Small intestine (tissue), 7 donors: ENCODE measurements around the gene WDR59. TPM values are rescaled to one million over a fixed set of nuclear protein-coding genes. Genes with fewer than 3 reads are reported as not detected.
"Not testable (repeated sequence)": the region's sequence is repeated elsewhere in the genome, so short reads cannot be mapped to it uniquely, and the experiment has no call there.

Experiments
- DNase-seq, 2 donors: peaks; one replicate each; pipeline versions ENCODE4 v3.0.0 to v3.0.0-alpha.2; 2013
- FAIRE-seq: peaks from 2 replicates; lab custom pipeline; 2012; peaks lifted over from hg19 to GRCh38; lab: Jason Lieb, UNC
- H3K27ac ChIP-seq, 3 donors: one replicate each; pipeline ENCODE4 v1.5.1; 2013; ENCODE audit warnings: low read length in 2 of 3, mild to moderate bottlenecking in 2 of 3, control low read depth in 1 of 3, inconsistent platforms in 1 of 3, low read depth in 1 of 3, moderate library complexity in 1 of 3
- H3K27me3 ChIP-seq, 3 donors: one replicate each; pipeline ENCODE4 v1.6.1; 2013; ENCODE audit warnings: low read length in 3 of 3, inconsistent platforms in 1 of 3; ENCODE audit not compliant: control insufficient read depth in 3 of 3, insufficient read depth in 3 of 3
- H3K36me3 ChIP-seq, 3 donors: one replicate each; pipeline ENCODE4 v1.6.1; 2013; ENCODE audit warnings: low read length in 3 of 3, inconsistent platforms in 1 of 3, low read depth in 1 of 3, mild to moderate bottlenecking in 1 of 3, moderate library complexity in 1 of 3; ENCODE audit not compliant: control insufficient read depth in 3 of 3, insufficient read depth in 2 of 3
- H3K4me1 ChIP-seq, 3 donors: one replicate each; pipeline ENCODE4 v1.6.1; 2013; ENCODE audit warnings: low read length in 2 of 3, inconsistent platforms in 1 of 3, low read depth in 1 of 3, mild to moderate bottlenecking in 1 of 3, moderate library complexity in 1 of 3; ENCODE audit not compliant: control insufficient read depth in 3 of 3, insufficient read depth in 2 of 3
- H3K4me3 ChIP-seq, 3 donors: one replicate each; pipeline ENCODE4 v1.5.1; 2013; ENCODE audit warnings: low read length in 3 of 3, control low read depth in 1 of 3, inconsistent platforms in 1 of 3, low read depth in 1 of 3, mild to moderate bottlenecking in 1 of 3, moderate library complexity in 1 of 3
- H3K9me3 ChIP-seq, 2 donors: one replicate each; pipeline ENCODE4 v1.6.1; 2013; ENCODE audit warnings: low read depth in 1 of 2, low read length in 1 of 2; ENCODE audit not compliant: control insufficient read depth in 2 of 2, insufficient read depth in 1 of 2
- WGBS, 3 donors: extraction: QIAGEN DNeasy Blood & Tissue Kit; methylation state at CpG; one replicate each; pipeline ENCODE4 v1.1.7; 2013; 5-methylcytosine and 5-hydroxymethylcytosine counted together
- polyA plus RNA-seq, 4 donors: library from polyadenylated mRNA; stranded (reverse) in 3 of 4; unstranded in 1 of 4; fragments of 200-250 nt in 3 of 4; fragments of 120-200 nt in 1 of 4; gene quantifications; one replicate each; pipeline versions ENCODE4 v1.2.1 to v1.2.3, GENCODE V29; 2013
- donor health status: healthy with polysubstance abuse.
- donor health status: control.
- donor health status: control.
- donor health status: Bipolar disorder and iron deficiency.
- donor health status: healthy.

WDR59 gene
- polyA plus RNA-seq, 4 donors: 13.9 to 68.9 (median 25.2) TPM

DNA sequence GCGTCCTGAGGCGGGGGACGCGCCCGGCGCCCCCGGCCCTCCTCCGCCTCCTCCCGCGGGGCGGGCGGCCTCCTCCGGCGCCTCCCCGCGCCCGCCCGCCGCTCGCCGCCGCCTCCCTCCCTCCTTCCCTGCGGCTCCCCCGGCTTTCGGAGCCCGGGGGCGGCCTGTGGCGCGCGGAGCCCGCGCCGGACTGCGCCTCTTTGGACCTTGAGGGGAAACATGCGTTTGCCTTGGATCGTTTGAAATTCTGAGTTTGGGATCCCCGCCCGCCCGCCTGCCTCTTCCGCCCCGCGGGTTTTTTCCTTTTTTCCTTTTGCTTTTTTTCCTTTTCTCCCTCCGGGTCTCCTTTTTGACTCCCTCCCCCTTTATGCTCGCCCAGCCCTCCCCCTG lies 14.3 kb upstream of the WDR59 start:
- peak overlapping the region in 2 of 3 donors; percentile 8 to 69 for H3K27ac ChIP-seq
- peaks cover 0 to 3% (median 0%) of the 10 kb centered on the region in 3 donors for H3K36me3 ChIP-seq
- peaks cover 2 to 11% (median 7%) of the 10 kb centered on the region in 3 donors for H3K4me1 ChIP-seq
- no peaks in the 10 kb centered on the region for H3K9me3 ChIP-seq
- peaks cover 0 to 7% (median 0%) of the 10 kb centered on the region in 3 donors for H3K27me3 ChIP-seq
- peak overlapping the region; percentile 58 to 93 (median 83) for H3K4me3 ChIP-seq
- FAIRE-seq: no peak
- 0 to 1% (median 0%) methylated on average over 13 to 44 of the region's 44 CpGs for WGBS, 3 donors
- DNase-seq: no peak

DNA sequence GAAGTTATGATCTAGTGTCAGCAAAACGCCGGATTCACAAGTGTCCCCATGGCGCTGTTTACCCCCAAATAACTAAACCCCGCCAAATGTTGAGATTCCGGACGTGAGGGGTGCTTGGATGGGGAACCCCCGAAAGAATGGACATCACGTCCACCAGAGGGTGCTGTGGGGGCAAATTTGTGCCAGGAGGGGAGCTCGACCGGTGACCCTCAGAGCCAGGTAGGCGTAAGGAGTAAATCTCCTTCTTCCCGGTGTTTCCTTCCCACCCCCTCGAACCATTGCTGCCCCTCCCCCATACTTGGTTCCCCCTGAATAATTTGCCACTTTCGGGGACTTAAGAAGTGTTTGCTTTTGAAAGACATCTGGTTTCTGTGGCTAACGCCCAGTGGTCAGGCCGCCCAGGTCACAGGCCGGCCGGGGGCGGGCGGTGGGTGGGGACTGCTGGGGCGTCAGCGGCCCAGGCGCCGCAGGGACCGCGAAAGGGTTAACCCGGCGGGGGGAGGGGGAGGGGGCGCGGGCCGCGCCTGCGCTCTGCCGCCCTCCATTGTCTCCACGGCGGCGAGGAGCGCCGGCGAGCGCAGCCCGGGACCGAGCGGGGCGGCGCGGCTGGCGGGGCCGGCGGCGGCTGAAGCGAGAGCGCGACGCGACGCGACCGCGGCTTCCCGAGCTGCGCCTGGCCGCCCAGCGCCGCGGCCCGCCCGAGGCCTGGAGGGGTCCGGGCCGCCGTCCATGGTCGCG lies 13.7 kb upstream of the WDR59 start, which contains the start of gene ZNRF1:
Gene ZNRF1 (plus strand): TSS at position 544 of the 738 bp plus-strand sequence. CDS start 648 bp downstream, outside the sequence.
- peaks cover 0 to 3% (median 0%) of the 10 kb centered on the region in 3 donors for H3K36me3 ChIP-seq
- 0 to 1% (median 1%) methylated on average over 31 to 73 of the region's 73 CpGs for WGBS, 3 donors
- H3K4me1 ChIP-seq: peaks cover 2 to 14% (median 7%) of the 10 kb centered on the region in 3 donors
- peaks cover 0 to 7% (median 0%) of the 10 kb centered on the region in 3 donors for H3K27me3 ChIP-seq
- DNase-seq: peak; percentile 78 to 87
- H3K27ac ChIP-seq: peak within 1 kb of the TSS; percentile 8 to 69 (median 57)
- peak within 1 kb of the TSS; percentile 58 to 93 (median 83) for H3K4me3 ChIP-seq
- FAIRE-seq: no peak
- H3K9me3 ChIP-seq: no peaks in the 10 kb centered on the region

DNA sequence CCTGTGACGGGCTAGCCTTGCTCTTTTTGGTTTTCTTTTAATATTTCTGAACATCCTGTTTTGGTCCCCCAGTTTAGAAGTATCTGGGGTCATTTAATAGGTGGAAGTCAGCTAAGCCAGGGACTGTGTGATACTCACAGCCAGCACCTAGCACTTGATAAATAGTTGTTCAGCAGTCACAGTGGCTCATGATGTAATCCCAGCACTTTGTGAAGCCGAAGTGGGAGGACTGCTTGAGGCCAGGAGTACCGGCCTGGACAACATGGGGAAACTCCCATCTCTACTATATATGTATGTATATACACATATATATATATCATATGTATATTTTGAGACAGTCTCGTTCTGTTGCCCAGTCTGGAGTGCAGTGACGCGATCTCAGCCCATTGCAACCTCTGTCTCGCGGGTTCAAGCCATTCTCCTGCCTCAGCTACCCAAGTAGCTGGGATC lies 12.1 kb upstream of the WDR59 start:
- Histone ChIP-seq H3K27ac (no peak overlapping the region), H3K36me3 (no peaks in the 10 kb centered on the region), H3K9me3 (no peaks in the 10 kb centered on the region), H3K4me1 (peaks cover 2 to 28% (median 7%) of the 10 kb centered on the region in 3 donors), H3K27me3 (peaks cover 0 to 7% (median 0%) of the 10 kb centered on the region in 3 donors), H3K4me3 (no peak overlapping the region)
- DNase-seq: no peak
- no peak for FAIRE-seq
- 80 to 84% (median 83%) methylated on average over 8 of the region's 8 CpGs for WGBS, 3 donors

DNA sequence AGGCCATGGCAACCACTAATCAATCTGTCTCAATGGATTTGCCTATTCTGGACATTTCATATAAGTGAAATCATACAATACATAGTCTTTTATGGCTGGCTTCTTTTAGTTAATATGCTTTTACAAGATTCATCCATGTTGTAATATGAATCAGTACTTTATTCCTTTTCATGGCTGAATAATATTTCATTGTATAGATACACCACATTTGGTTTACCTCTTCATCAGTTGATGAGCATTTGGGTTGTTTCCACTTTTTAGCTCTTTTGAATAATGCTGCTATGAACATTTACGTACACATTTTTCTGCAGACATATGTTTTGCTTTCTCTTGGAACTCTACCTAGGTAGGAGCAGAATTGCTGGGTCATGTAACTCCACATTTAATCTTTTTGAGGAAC lies 11.1 kb upstream of the WDR59 start:
- Histone ChIP-seq H3K4me1 (peaks cover 1 to 36% (median 2%) of the 10 kb centered on the region in 3 donors), H3K4me3 (no peak overlapping the region), H3K9me3 (no peaks in the 10 kb centered on the region), H3K36me3 (no peaks in the 10 kb centered on the region), H3K27ac (no peak overlapping the region), H3K27me3 (peaks cover 0 to 7% (median 0%) of the 10 kb centered on the region in 3 donors)
- FAIRE-seq (no peak), DNase-seq (no peak)
- WGBS, 3 donors: 94 to 100% (median 100%) methylated on average over 1 of the region's 1 CpG

DNA sequence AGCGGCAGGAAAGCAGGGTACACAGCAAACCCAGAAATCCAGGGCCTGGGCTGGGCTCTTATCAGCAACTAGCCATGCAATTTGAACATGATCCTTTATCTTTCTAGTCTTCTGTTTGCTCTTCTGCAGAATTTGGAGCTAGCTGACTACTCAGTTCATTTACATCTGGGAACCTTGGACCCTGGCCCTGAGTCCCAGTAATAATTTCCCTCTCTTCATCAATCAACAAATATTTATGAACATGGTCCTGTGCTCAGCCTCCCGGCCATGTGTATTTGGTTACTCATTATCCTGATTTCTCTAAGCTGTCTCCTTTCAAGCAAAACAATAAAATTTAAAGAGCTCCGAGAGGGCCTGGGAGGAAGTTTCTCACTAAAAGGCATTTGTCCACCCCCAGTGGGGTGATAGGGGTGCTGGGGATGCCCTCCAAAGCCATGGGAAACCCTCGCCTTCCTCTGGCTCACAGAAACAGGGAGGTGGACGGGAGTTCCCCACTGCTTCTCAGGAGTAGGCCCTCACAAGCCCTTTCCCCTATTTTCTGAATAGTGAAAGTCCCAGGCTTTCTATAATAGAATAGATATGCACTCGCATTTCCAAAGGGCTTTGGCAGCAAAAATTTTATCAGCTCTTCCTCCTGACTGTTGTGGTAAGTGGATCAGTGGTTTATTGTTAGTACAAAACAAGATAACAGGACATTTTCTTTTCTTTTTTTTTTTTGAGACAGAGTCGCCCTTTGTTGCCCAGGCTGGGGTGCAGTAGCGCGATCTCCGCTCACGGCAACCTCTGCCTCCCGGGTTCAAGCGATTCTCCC lies 6.9 kb upstream of the WDR59 start:
- WGBS, 3 donors: 12 to 49% (median 26%) methylated on average over 13 of the region's 13 CpGs
- no peaks in the 10 kb centered on the region for H3K9me3 ChIP-seq
- H3K36me3 ChIP-seq: no peaks in the 10 kb centered on the region
- no peaks in the 10 kb centered on the region for H3K27me3 ChIP-seq
- peaks cover 0 to 29% (median 0%) of the 10 kb centered on the region in 3 donors for H3K4me1 ChIP-seq
- no peak for FAIRE-seq
- peak overlapping the region; percentile 64 to 88 (median 74) for H3K27ac ChIP-seq
- peak; percentile 88 to 91 for DNase-seq
- H3K4me3 ChIP-seq: no peak overlapping the region

DNA sequence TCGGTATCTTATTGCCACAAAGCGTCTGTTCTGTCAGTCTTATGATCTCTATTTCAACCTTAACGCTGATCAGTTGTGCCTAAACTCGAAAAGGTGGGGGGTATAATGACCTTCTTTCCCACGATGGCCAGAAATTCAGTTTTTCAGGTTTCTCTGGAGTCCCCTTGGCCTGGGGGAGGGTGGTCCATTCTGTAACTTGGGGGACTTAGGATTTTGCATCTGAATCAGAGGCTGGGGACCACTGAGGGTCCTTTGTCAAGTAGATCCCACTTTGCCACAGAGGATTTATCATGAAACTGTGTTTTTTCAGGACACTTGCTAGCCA lies 6.3 kb upstream of the WDR59 start:
- no peaks in the 10 kb centered on the region for H3K36me3 ChIP-seq
- H3K27me3 ChIP-seq: no peaks in the 10 kb centered on the region
- FAIRE-seq (no peak), DNase-seq (no peak)
- no peaks in the 10 kb centered on the region for H3K9me3 ChIP-seq
- WGBS, 3 donors: 29 to 67% (median 46%) methylated on average over 5 of the region's 5 CpGs
- peaks cover 0 to 29% (median 0%) of the 10 kb centered on the region in 3 donors for H3K4me1 ChIP-seq
- H3K27ac ChIP-seq: peak overlapping the region in 2 of 3 donors; percentile 25 to 38
- no peak overlapping the region for H3K4me3 ChIP-seq

DNA sequence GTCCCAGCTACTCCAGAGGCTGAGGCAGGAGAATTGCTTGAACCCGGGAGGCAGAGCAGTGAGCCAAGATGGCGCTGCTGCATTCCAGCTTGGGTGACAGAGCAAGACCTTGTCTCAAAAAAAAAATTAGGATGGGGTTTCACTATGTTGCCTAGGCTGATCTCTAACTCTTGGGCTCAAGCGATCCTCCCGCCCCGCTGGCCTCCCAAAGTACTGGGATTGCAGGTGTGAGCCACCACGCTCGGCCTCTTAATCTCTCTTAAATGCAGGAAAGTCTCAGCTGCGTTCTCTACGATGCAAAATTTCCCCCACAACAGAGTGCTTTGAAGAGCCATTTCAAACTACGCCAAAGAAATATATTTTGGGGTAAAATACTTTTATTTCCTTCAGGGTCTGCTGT lies 5.9 kb upstream of the WDR59 start:
- WGBS, 3 donors: 91 to 94% (median 92%) methylated on average over 10 of the region's 10 CpGs
- DNase-seq (no peak), FAIRE-seq (no peak)
- Histone ChIP-seq H3K27ac (peak overlapping the region in 1 of 3 donors; percentile 25), H3K27me3 (no peaks in the 10 kb centered on the region), H3K4me1 (peaks cover 0 to 29% (median 0%) of the 10 kb centered on the region in 3 donors), H3K4me3 (no peak overlapping the region), H3K36me3 (no peaks in the 10 kb centered on the region), H3K9me3 (no peaks in the 10 kb centered on the region)

DNA sequence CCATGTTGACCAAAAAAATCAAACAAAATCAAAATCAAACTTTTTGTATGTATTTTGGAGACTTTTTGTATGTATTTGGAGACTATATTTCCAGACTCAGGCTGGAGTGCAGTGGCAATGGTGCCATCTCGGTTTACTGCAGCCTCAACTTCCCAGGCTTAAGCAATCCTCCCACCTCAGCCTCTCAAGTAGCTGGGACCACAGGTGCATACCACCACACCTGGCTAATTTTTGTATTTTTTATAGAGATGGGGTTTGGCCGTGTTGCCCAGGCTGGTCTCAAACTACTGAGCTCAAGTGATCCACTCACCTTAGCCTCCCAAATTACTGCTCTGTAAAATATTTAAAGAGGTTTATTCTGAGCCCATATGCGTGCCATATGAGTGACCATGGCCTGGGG lies 4.9 kb upstream of the WDR59 start:
- FAIRE-seq, H3K27me3 ChIP-seq, H3K36me3 ChIP-seq, H3K4me3 ChIP-seq, DNase-seq, H3K9me3 ChIP-seq, H3K27ac ChIP-seq: not testable (repeated sequence)
- H3K4me1 ChIP-seq: peaks cover 0 to 29% (median 0%) of the 10 kb centered on the region in 3 donors
- WGBS, 3 donors: 90 to 93% (median 91%) methylated on average over 3 of the region's 3 CpGs
